HG02973 (cell line): ENCODE measurements around the gene EXD3.

Experiments
- ATAC-seq: cut with Tn5 transposase; IDR thresholded peaks from one replicate; pipeline ENCODE4 v1.9.1; 2021; ENCODE audit warnings: moderate library complexity; ENCODE audit not compliant: unreplicated experiment

Gene EXD3

GRCh38 chr9:137311171-137311985, 111.6 kb downstream of the EXD3 start:
- no peak for ATAC-seq

GRCh38 chr9:137310189-137311052, 112.5 kb downstream of the EXD3 start:
- ATAC-seq: no peak

GRCh38 chr9:137309368-137310188, 113.4 kb downstream of the EXD3 start:
- ATAC-seq: no peak

- no peak for ATAC-seq
These were observed 114.8 kb downstream of the EXD3 start for GRCh38 chr9:137308057-137308619.

- no peak for ATAC-seq
These were observed 115.5 kb downstream of the EXD3 start for GRCh38 chr9:137307255-137308056.

GRCh38 chr9:137306850-137307254, 116.1 kb downstream of the EXD3 start:
- ATAC-seq: no peak

GRCh38 chr9:137306066-137306849, 116.7 kb downstream of the EXD3 start:
- no peak for ATAC-seq

GRCh38 chr9:137305798-137306065, 117.2 kb downstream of the EXD3 start:
- no peak for ATAC-seq

GRCh38 chr9:137305060-137305797, 117.7 kb downstream of the EXD3 start:
- ATAC-seq: no peak

- ATAC-seq: no peak
These were observed 118.4 kb downstream of the EXD3 start for GRCh38 chr9:137304383-137305059.

GRCh38 chr9:137303893-137304382, 119.0 kb downstream of the EXD3 start:
- no peak for ATAC-seq

- ATAC-seq: no peak
These were observed 119.6 kb downstream of the EXD3 start for GRCh38 chr9:137303151-137303892.

- peak; percentile 34 for ATAC-seq
These were observed 120.4 kb downstream of the EXD3 start for GRCh38 chr9:137302449-137303150.

GRCh38 chr9:137302118-137302448, 120.9 kb downstream of the EXD3 start, which contains the start of gene NRARP:
Gene NRARP, minus strand, starts transcription at chr9:137302271. Its CDS starts 343 bp downstream, at chr9:137301928.
- ATAC-seq: peak; percentile 55

GRCh38 chr9:137301081-137301947, 121.6 kb downstream of the EXD3 start:
- no peak for ATAC-seq
